OCI-LY1 (cell line): ENCODE results near the gene AP3D1.

ENCODE experiments used
- H2AFZ ChIP-seq: fragments of 200-600 bp; sonication (generic), shearing (Covaris generic); 2 replicates; pipeline ENCODE4 v1.6.0; 2014; ENCODE audit warnings: antibody characterized with exemption, mild to moderate bottlenecking, low read length
- H3F3A ChIP-seq: fragments of 200-600 bp; sonication (generic), shearing (Covaris generic); 2 replicates; pipeline ENCODE4 v1.6.0; 2014; ENCODE audit warnings: mild to moderate bottlenecking, antibody characterized with exemption, low read length, moderate library complexity; ENCODE audit not compliant: insufficient read depth
- H3K27ac ChIP-seq: fragments of 200-600 bp; sonication (generic); 2 replicates; pipeline ENCODE4 v1.5.1; 2014; ENCODE audit warnings: low read length, mixed run types, mild to moderate bottlenecking, low read depth; ENCODE audit not compliant: poor library complexity, severe bottlenecking
- H3K27me3 ChIP-seq: fragments of 200-600 bp; sonication (generic); 2 replicates; pipeline ENCODE4 v1.6.0; 2014; ENCODE audit warnings: antibody characterized with exemption, mild to moderate bottlenecking, low read length, moderate library complexity; ENCODE audit not compliant: insufficient read depth
- H3K36me3 ChIP-seq: fragments of 200-600 bp; sonication (generic); 2 replicates; pipeline ENCODE4 v1.6.1; 2014; ENCODE audit warnings: mild to moderate bottlenecking, antibody characterized with exemption, low read length, moderate library complexity, mixed read lengths; ENCODE audit not compliant: insufficient read depth
- H3K4me1 ChIP-seq: fragments of 200-600 bp; sonication (generic); 2 replicates; pipeline ENCODE4 v1.5.1; 2014; ENCODE audit warnings: mild to moderate bottlenecking, low read length, moderate library complexity; ENCODE audit not compliant: insufficient read depth, severe bottlenecking
- H3K4me2 ChIP-seq: fragments of 200-600 bp; sonication (generic), shearing (Covaris generic); 2 replicates; pipeline ENCODE4 v1.6.1; 2014; ENCODE audit warnings: low read length
- H3K4me3 ChIP-seq: fragments of 200-600 bp; sonication (generic); 2 replicates; pipeline ENCODE4 v1.5.1; 2014; ENCODE audit warnings: low read length, low read depth, mild to moderate bottlenecking, mixed read lengths; ENCODE audit not compliant: poor library complexity, severe bottlenecking
- H3K79me2 ChIP-seq: fragments of 200-600 bp; shearing (Covaris generic); 2 replicates; pipeline ENCODE4 v1.6.1; 2016; ENCODE audit warnings: mixed run types, low read length, mixed read lengths; ENCODE audit not compliant: insufficient read depth
- H3K9ac ChIP-seq: fragments of 200-600 bp; sonication (generic), shearing (Covaris generic); 2 replicates; pipeline ENCODE4 v1.6.1; 2014; ENCODE audit warnings: mild to moderate bottlenecking, low read length, mixed read lengths
- H3K9me2 ChIP-seq: fragments of 200-600 bp; sonication (generic), shearing (Covaris generic); 2 replicates; pipeline ENCODE4 v1.6.1; 2014; ENCODE audit warnings: low read depth, mild to moderate bottlenecking, low read length, mixed read lengths
- H3K9me3 ChIP-seq: fragments of 200-600 bp; shearing (Covaris generic); 2 replicates; pipeline ENCODE4 v1.6.1; 2014; ENCODE audit warnings: low read length, mixed read lengths
- H4K20me1 ChIP-seq: fragments of 200-600 bp; sonication (generic), shearing (Covaris generic); 2 replicates; pipeline ENCODE4 v1.6.0; 2016; ENCODE audit warnings: mild to moderate bottlenecking, low read length; ENCODE audit not compliant: insufficient read depth
- CTCF ChIP-seq: fragments of 200-600 bp; sonication (generic), shearing (Covaris generic); IDR thresholded peaks from 2 replicates; pipeline ENCODE4 v1.5.1; 2017; ENCODE audit warnings: mild to moderate bottlenecking, antibody characterized with exemption, low read length, moderate library complexity, mixed read lengths
- EZH2 ChIP-seq: fragments of 200-600 bp; sonication (generic), shearing (Covaris generic); IDR thresholded peaks from 2 replicates; pipeline ENCODE4 v1.8.0; 2017; ENCODE audit warnings: borderline replicate concordance, mixed run types, mild to moderate bottlenecking, antibody characterized with exemption, low read length, moderate library complexity, mixed read lengths

Gene AP3D1

GRCh38 chr19:2097886-2098327, 53.5 kb downstream of the AP3D1 start:
- H3K4me3 ChIP-seq: peak overlapping the region; percentile 56

GRCh38 chr19:2097203-2097885, 54.0 kb downstream of the AP3D1 start:
- TF ChIP-seq CTCF: 0 out of 2 replicates have a peak, but pooled peaks have one; percentile 3
- no peak for TF ChIP-seq EZH2
- H3K27ac ChIP-seq: no peak overlapping the region
- H3K4me2 ChIP-seq: peak overlapping the region; percentile 75
- peaks cover 21% of the 10 kb centered on the region for H3K36me3 ChIP-seq
- no peaks in the 10 kb centered on the region for H3K9me3 ChIP-seq
- H3K9ac ChIP-seq: peak overlapping the region; percentile 34; the same call in 1 of the 2 replicates
- H3K4me1 ChIP-seq: peaks cover 38% of the 10 kb centered on the region
- no peaks in the 10 kb centered on the region for H3K27me3 ChIP-seq
- H3K79me2 ChIP-seq: no peaks in the 10 kb centered on the region
- H4K20me1 ChIP-seq: no peaks in the 10 kb centered on the region
- H3K9me2 ChIP-seq: no peaks in the 10 kb centered on the region
- no peak overlapping the region for H2AFZ ChIP-seq
- peak overlapping the region; percentile 56 for H3K4me3 ChIP-seq
- no peaks in the 10 kb centered on the region for H3F3A ChIP-seq

More at GRCh38 chr19:2097886-2098327, 53.5 kb downstream of the AP3D1 start:
- Histone ChIP-seq H3K27me3 (no peaks in the 10 kb centered on the region), H3F3A (no peaks in the 10 kb centered on the region), H3K4me1 (peaks cover 35% of the 10 kb centered on the region), H3K9me2 (no peaks in the 10 kb centered on the region), H3K27ac (no peak overlapping the region), H3K79me2 (no peaks in the 10 kb centered on the region), H3K9ac (no peak overlapping the region; the same call in 1 of the 2 replicates), H4K20me1 (no peaks in the 10 kb centered on the region), H3K4me2 (peak overlapping the region; percentile 75; the same call in 1 of the 2 replicates), H3K36me3 (peaks cover 21% of the 10 kb centered on the region), H3K9me3 (no peaks in the 10 kb centered on the region), H2AFZ (no peak overlapping the region)
- no peak for TF ChIP-seq CTCF
- TF ChIP-seq EZH2: no peak

- H3K36me3 ChIP-seq: peaks cover 18% of the 10 kb centered on the region
- peak within 1 kb of the TSS; percentile 68 for H3K9ac ChIP-seq
- peaks cover 38% of the 10 kb centered on the region for H3K4me1 ChIP-seq
- no peak within 1 kb of the TSS for H2AFZ ChIP-seq
- H3K4me3 ChIP-seq: peak within 1 kb of the TSS; percentile 68
- H4K20me1 ChIP-seq: no peaks in the 10 kb centered on the region
- H3K4me2 ChIP-seq: peak within 1 kb of the TSS; percentile 86
- H3K9me2 ChIP-seq: no peaks in the 10 kb centered on the region
- TF ChIP-seq CTCF (peak; percentile 23; the same call in 1 of the 2 replicates), EZH2 (no peak)
- no peaks in the 10 kb centered on the region for H3K27me3 ChIP-seq
- H3F3A ChIP-seq: no peaks in the 10 kb centered on the region
- H3K79me2 ChIP-seq: no peaks in the 10 kb centered on the region
- no peaks in the 10 kb centered on the region for H3K9me3 ChIP-seq
- peak within 1 kb of the TSS; percentile 82 for H3K27ac ChIP-seq
Observed at GRCh38 chr19:2096480-2097202, 54.7 kb downstream of the AP3D1 start, which contains the start of gene IZUMO4. Gene IZUMO4 (plus strand): TSS chr19:2096915. CDS start chr19:2096946, 31 bp downstream.
